Left lung (tissue), 10 donors: ENCODE measurements around the gene VCX3A. TPM values are rescaled to one million over a fixed set of nuclear protein-coding genes. Genes with fewer than 3 reads are reported as not detected.

Experiments
- ATAC-seq: fragments of 200-7000 bp; cut with Tn5 transposase; one replicate; pipeline ENCODE4 v1.9.1; 2020; ENCODE audit warnings: moderate library complexity
- DNase-seq, 4 donors: peaks; one replicate each; pipeline ENCODE4 v3.0.0-alpha.2; 2013 to 2020
- H3K27ac ChIP-seq, 2 donors: fragments of 200-600 bp; sonication (generic) in 1 of 2; one replicate each; pipeline versions ENCODE4 v1.5.0 to v1.8.0; 2020 to 2021
- H3K27me3 ChIP-seq, 2 donors: fragments of 200-600 bp; sonication (generic) in 1 of 2; one replicate each; pipeline versions ENCODE4 v1.5.0 to v1.8.0; 2020 to 2021
- H3K36me3 ChIP-seq, 2 donors: fragments of 200-600 bp; sonication (generic) in 1 of 2; one replicate each; pipeline versions ENCODE4 v1.5.0 to v1.8.0; 2020 to 2021
- H3K4me1 ChIP-seq, 2 donors: fragments of 200-600 bp; one replicate each; pipeline ENCODE4 v1.8.0; 2021
- H3K4me3 ChIP-seq, 2 donors: fragments of 200-600 bp; sonication (generic) in 1 of 2; one replicate each; pipeline versions ENCODE4 v1.5.0 to v1.8.0; 2020 to 2021; ENCODE audit warnings: mild to moderate bottlenecking in 1 of 2
- H3K9me3 ChIP-seq, 2 donors: fragments of 200-600 bp; sonication (generic) in 1 of 2; one replicate each; pipeline versions ENCODE4 v1.5.0 to v1.8.0; 2020 to 2021
- CTCF ChIP-seq, 2 donors: fragments of 200-600 bp; sonication (generic) in 1 of 2; IDR thresholded peaks; one replicate each; pipeline versions ENCODE4 v1.5.0 to v1.8.0; 2021; ENCODE audit warnings: antibody characterized with exemption in 2 of 2
- intact Hi-C, 2 donors: fragments of 100-400 bp; cut with DNase I; formaldehyde crosslinking; loops; one replicate each; pipeline versions ENCODE4 v1.11.2 to v1.14.2; 2022
- polyA plus RNA-seq, 6 donors: library from polyadenylated mRNA; unstranded; fragments of 120-200 nt; gene quantifications; one replicate each; pipeline ENCODE4 v1.2.1, GENCODE V29; 2013; ENCODE audit not compliant: insufficient read length in 6 of 6
- total RNA-seq, 2 donors: library from RNA; stranded (reverse); fragmentation: NEBNext Ultra II Directional; extraction: Animal tissue kit (Norgen Biotek cat#: 25700); gene quantifications; one replicate each; pipeline ENCODE4 v1.2.1, GENCODE V29; 2021
- donor health status: DM: no; HTN: yes; CAD: no.
- donor health status: DM: no; HTN: no; CAD: no.

Gene VCX3A
- total and polyA plus RNA-seq, 8 donors: 0.27 TPM; not detected in 7

DNA sequence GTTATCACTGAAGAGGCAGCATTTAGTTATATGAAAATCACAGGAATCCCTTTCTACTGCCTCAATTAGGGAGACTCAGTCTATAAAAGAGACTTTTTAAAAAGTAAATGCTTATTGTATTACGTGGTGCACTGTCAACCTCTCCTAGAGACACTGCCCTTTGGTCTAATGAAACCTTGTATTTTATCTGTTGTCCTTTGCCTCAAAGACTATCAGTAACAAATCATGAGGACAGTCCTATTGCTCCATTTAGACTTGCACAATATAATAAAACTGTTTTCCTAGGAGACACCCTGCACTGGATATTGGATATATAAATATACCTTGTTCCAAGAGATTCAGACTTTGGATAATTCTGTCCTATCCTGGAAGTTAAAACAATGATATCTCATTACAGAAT lies 34.2 kb downstream of the VCX3A start:
- no peak overlapping the region for H3K27ac ChIP-seq

GRCh38 chrX:6498324-6498723 lies 36.6 kb downstream of the VCX3A start:
- Histone ChIP-seq H3K27ac (no peak overlapping the region), H3K9me3 (no peaks in the 10 kb centered on the region), H3K4me1 (no peaks in the 10 kb centered on the region), H3K4me3 (no peak overlapping the region), H3K36me3 (no peaks in the 10 kb centered on the region), H3K27me3 (no peaks in the 10 kb centered on the region)
- intact Hi-C loops: no loop called here
- ATAC-seq: no peak
- DNase-seq: no peak
- no peak for TF ChIP-seq CTCF (IDR thresholded peaks at IDR 0.05)

More for the DNA sequence above, 34.2 kb downstream of the VCX3A start:
- Histone ChIP-seq H3K36me3 (no peaks in the 10 kb centered on the region), H3K9me3 (no peaks in the 10 kb centered on the region), H3K27me3 (no peaks in the 10 kb centered on the region), H3K4me3 (no peak overlapping the region), H3K4me1 (no peaks in the 10 kb centered on the region)
- TF ChIP-seq CTCF (IDR thresholded peaks at IDR 0.05): no peak
- intact Hi-C loops: no loop called here
- ATAC-seq (no peak), DNase-seq (no peak)
